ENCODE measurements around the gene SPOP. TPM values are rescaled to one million over a fixed set of nuclear protein-coding genes. Genes with fewer than 3 reads are reported as not detected.
"Not testable (repeated sequence)": the region's sequence is repeated elsewhere in the genome, so short reads cannot be mapped to it uniquely, and the experiment has no call there.

The SPOP gene
- total RNA-seq, 2 donors from 2014 or later, result 62.3 to 66.8 TPM

DNA sequence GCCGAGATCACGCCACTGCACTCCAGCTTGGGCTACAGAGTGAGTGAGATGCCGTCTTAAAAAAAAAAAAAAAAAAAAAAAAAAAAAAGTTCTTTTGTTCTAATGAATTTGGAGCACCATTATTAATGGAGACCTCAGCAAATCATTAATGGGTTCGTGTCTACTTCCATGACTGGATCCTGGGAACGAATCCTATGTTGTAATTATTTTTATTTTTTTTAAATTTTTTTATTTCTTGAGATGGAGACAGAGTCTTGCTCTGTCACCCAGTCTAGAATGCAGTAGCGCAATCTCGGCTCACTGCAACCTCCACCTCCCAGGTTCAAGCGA, 30.7 kb downstream of the SPOP start:
- Mint-ChIP-seq H3K9me3 (no peaks in the 10 kb centered on the region), H3K4me1 (peaks cover 22% of the 10 kb centered on the region), H3K27me3 (no peaks in the 10 kb centered on the region), H3K27ac (peak overlapping the region; percentile 78), H3K36me3 (ENCODE audit: low read depth) (peaks cover 21% of the 10 kb centered on the region), H3K4me3 (peak overlapping the region; percentile 66)
- ATAC-seq (replicated peaks), result peak; percentile 53

DNA sequence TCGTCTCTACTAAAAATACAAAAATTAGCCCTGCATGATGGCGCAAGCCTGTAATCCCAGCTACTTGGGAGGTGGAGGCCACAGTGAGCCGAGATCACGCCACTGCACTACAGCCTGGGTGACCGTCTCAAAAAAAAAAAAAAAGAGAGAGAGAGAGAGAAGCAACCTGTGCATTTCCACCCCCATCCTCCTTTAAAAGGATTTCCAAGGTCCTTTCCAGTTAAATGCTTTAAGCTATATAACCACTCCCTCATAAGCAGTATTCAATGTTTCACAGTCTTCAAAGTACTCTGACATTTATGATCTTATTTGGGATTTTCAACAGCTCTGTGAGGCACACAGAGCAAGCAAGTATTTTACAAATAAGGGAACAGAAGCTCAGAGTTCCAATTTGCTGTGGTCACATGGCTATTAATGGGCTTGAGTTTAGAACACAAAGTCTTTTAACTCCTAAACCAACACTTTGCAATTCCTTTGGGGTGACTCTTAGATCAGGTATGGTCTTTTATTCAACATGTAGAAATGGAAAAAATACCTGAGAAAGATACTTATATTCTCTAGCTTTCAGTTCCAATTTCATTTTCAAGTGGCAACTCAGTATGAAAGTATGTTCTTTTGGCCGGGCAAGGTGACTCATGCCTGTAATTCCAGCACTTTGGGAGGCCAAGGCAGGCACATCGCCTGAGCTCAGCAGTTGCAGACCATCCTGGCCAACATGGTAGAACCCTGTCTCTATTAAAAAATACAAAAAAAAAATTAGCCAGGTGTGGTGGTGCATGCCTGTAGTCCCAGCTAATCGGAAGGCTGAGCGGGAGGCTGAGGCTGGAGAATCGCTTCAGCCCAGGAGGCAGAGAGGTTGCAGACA, 31.3 kb downstream of the SPOP start:
- H3K9me3 Mint-ChIP-seq, result no peaks in the 10 kb centered on the region
- H3K27ac Mint-ChIP-seq, result peak overlapping the region; percentile 78
- peaks cover 22% of the 10 kb centered on the region for H3K4me1 Mint-ChIP-seq
- H3K4me3 Mint-ChIP-seq, result peak overlapping the region; percentile 66
- H3K27me3 Mint-ChIP-seq, result no peaks in the 10 kb centered on the region
- peaks cover 21% of the 10 kb centered on the region for H3K36me3 Mint-ChIP-seq (ENCODE audit: low read depth)
- ATAC-seq (replicated peaks), result peak; percentile 98

DNA sequence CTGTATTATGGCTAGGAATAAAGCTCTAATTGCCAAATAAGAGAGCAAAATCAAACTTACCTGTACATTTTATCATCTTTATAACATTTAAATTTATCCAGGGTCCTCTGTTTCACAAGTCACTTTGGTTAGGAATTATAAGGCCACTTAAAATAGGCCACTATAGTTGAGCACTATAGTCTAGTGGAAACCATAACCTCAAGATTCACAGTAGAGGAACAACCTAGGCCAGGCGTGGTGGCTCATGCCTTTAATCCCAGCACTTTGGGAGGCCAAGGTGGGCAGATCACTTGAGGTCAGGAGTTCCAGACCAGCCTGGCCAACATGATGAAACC, 31.9 kb downstream of the SPOP start:
- H3K9me3 Mint-ChIP-seq; H3K27me3 Mint-ChIP-seq; ATAC-seq (replicated peaks): not testable (repeated sequence)
- Mint-ChIP-seq H3K4me1 (peaks cover 27% of the 10 kb centered on the region), H3K36me3 (ENCODE audit: low read depth) (peaks cover 26% of the 10 kb centered on the region), H3K27ac (peak overlapping the region; percentile 78), H3K4me3 (peak overlapping the region; percentile 66)

DNA sequence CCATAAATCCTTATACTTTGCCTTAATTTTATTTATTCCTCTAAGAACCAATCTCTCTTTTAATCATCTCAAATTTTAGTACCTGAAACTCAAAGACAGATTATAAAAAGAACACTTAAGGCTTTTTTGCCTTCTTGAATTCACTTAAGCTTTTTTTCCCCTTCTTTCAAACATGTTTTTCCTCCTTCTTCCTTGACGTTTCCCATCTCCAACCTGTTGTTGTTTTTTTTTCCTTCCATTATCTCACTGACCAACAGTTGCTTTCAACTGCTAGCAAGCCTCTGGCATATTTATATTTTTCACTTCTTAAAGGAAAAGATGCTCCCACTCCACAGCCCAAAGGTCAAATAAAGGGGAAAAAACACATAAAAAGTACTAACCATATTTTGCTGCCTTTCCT, 32.2 kb downstream of the SPOP start:
- H3K36me3 Mint-ChIP-seq (ENCODE audit: low read depth), result peaks cover 30% of the 10 kb centered on the region
- peaks cover 30% of the 10 kb centered on the region for H3K4me1 Mint-ChIP-seq
- H3K4me3 Mint-ChIP-seq, result peak overlapping the region; percentile 66
- H3K27me3 Mint-ChIP-seq, result no peaks in the 10 kb centered on the region
- no peak for ATAC-seq (replicated peaks)
- H3K9me3 Mint-ChIP-seq, result no peaks in the 10 kb centered on the region
- peak overlapping the region; percentile 78 for H3K27ac Mint-ChIP-seq

DNA sequence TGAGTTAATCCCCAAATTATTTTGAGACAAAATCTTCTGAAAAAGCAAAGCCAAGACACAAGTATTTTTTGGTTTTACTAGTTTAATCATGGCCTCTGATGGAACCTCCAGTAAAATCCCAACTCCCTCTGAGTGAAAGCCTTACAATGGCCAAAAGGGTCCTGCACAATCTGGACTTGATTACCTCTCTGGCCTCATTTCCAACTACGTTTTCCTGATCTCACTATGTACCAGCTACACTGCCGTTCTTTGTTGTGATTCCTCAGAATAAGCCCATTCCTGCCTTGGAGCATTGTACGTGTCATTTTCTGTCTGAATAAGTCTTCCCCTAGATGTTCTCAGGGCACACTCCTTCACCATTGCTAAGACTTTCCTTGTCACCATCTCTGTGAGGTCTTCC, 37.3 kb downstream of the SPOP start:
- H3K4me1 Mint-ChIP-seq, result peaks cover 11% of the 10 kb centered on the region
- no peaks in the 10 kb centered on the region for H3K27me3 Mint-ChIP-seq
- no peak for ATAC-seq (replicated peaks)
- H3K9me3 Mint-ChIP-seq, result no peaks in the 10 kb centered on the region
- no peak overlapping the region for H3K4me3 Mint-ChIP-seq
- H3K27ac Mint-ChIP-seq, result no peak overlapping the region
- H3K36me3 Mint-ChIP-seq (ENCODE audit: low read depth), result peaks cover 53% of the 10 kb centered on the region

DNA sequence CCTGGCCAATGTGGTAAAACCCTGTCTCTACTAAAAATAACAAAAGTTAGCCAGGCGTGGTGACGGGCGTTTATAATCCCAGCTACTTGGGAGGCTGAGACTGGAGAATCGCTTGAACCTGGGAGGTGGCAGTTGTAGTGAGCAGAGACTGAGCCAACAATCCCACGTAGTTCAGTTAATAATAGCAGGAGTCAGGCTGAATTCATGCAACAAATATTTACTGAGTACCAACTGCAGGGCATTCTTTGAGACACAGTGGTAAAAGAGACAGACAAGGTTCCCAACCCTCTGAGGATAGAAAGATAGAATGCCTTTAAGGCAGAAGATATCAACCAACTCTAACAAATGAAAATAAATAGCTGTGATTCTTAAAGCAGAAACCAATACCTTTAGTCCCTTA, 39.1 kb downstream of the SPOP start:
- no peak for ATAC-seq (replicated peaks)
- Mint-ChIP-seq H3K4me3 (no peak overlapping the region), H3K36me3 (ENCODE audit: low read depth) (peaks cover 64% of the 10 kb centered on the region), H3K9me3 (no peaks in the 10 kb centered on the region), H3K4me1 (peaks cover 10% of the 10 kb centered on the region), H3K27me3 (no peaks in the 10 kb centered on the region), H3K27ac (no peak overlapping the region)

DNA sequence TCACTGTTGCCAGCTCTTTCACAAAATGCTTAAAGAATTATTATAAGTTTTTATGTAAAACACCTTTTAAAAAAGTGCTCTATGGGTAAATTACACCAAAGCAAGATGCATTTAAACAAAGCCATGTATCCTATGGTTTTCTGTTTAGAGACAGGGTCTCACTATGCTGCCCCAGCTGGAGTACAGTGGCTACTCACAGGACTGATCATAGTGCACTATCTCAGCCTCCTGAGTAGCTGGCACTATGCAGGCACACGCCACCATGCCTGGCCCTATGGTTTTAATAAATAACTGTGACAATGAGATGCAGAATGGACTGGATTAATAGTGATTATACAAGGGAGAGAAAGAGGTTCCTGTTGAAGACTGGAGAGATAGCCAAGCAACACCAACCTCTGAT, 40.2 kb downstream of the SPOP start:
- Mint-ChIP-seq H3K36me3 (ENCODE audit: low read depth) (peaks cover 69% of the 10 kb centered on the region), H3K9me3 (no peaks in the 10 kb centered on the region), H3K4me1 (peaks cover 10% of the 10 kb centered on the region), H3K27ac (no peak overlapping the region), H3K27me3 (no peaks in the 10 kb centered on the region), H3K4me3 (no peak overlapping the region)
- no peak for ATAC-seq (replicated peaks)

DNA sequence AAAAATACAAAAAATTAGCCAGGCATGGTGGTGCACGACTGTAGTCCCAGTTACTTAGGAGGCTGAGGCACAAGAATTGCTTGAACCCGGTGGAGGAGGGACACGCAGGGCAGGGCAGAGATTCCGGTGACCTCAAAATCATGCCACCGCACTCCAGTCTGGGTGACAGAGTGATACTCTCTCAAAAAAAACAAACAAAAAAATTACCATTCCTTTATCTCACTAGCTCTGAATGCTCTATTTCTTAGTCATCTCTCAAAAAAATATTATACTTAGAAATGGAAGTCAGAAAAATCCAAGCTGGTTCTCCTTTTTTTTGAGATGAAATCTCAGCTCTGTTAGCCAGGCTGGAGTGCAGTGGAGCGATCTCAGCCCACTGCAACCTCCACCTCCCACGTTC, 40.8 kb downstream of the SPOP start:
- no peaks in the 10 kb centered on the region for H3K27me3 Mint-ChIP-seq
- H3K27ac Mint-ChIP-seq, result no peak overlapping the region
- no peak overlapping the region for H3K4me3 Mint-ChIP-seq
- no peaks in the 10 kb centered on the region for H3K9me3 Mint-ChIP-seq
- peaks cover 10% of the 10 kb centered on the region for H3K4me1 Mint-ChIP-seq
- peaks cover 64% of the 10 kb centered on the region for H3K36me3 Mint-ChIP-seq (ENCODE audit: low read depth)
- no peak for ATAC-seq (replicated peaks)

DNA sequence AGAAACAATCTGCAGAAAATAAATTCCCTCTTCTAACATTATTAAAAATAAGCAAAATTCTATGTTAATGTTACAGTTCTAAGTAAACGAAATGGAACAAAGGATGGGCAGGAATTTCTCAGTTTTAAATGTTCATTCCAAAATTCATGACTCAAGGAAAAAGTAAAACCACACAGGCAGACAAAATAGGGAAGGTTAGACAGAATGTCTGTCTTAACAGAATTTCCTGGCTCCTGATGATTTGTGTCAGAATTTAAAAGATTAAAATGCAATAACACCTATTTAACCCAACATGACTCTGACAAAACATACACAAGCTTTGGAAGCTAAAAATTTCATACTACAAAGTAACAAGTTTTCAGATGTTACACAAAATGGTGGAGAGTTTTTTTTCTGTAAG, 42.8 kb downstream of the SPOP start:
- no peak for ATAC-seq (replicated peaks)
- Mint-ChIP-seq H3K27ac (peak overlapping the region; percentile 43), H3K36me3 (ENCODE audit: low read depth) (peaks cover 52% of the 10 kb centered on the region), H3K9me3 (no peaks in the 10 kb centered on the region), H3K4me3 (no peak overlapping the region), H3K27me3 (no peaks in the 10 kb centered on the region), H3K4me1 (peaks cover 11% of the 10 kb centered on the region)

DNA sequence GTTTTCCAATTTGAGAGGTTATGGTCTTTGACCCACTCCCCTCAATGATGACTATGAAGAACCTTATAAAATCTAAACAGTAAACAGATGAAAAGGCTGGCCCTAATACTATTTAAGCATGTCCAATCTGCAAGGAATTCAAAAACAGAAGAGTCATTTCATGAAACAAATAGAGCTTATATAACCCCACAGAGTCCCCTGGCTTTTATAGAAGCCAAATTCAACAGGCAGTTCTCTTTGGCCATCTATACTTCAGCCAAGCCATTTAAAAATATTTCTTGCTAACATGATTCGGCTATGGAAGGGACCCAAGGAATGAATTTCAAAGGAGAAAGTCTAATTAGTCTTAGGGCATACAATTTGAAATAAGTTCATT, 43.4 kb downstream of the SPOP start:
- peak overlapping the region; percentile 43 for H3K27ac Mint-ChIP-seq
- peaks cover 16% of the 10 kb centered on the region for H3K4me1 Mint-ChIP-seq
- H3K4me3 Mint-ChIP-seq, result no peak overlapping the region
- no peaks in the 10 kb centered on the region for H3K27me3 Mint-ChIP-seq
- no peaks in the 10 kb centered on the region for H3K9me3 Mint-ChIP-seq
- no peak for ATAC-seq (replicated peaks)
- H3K36me3 Mint-ChIP-seq (ENCODE audit: low read depth), result peaks cover 52% of the 10 kb centered on the region

DNA sequence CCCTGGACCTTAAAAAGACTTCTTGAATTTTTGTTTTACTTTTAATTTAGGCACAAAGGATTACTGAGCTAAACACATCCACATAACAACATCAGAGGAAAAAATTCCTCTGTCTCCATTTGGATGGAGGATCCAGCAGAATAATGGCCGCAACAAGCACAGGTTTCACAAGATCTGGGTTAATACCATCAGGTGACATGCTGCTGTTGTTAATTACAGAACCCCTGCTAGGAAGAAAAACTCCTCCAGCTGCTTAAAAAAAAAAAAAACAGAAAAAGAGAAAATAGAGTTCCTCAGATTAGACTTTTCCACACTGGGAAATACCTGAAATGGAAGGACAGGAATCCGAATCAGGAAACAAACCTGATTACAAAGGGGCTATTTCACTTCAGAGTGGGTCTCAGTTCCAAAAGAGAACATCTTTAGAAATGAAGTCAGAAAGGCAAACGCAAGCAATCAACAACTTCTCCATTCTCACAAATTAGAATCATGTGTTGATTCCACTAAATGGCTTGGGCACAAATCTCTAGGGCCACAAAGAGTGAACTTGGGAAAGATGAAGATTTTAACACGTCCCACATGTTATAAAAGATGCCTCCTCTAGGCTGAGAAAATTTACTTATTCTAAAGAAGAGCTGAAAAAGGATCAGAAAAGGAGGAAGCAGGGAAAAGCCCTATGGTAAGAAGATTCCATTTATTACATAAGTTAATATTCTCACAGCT, 44.0 kb downstream of the SPOP start:
- Mint-ChIP-seq H3K27ac (peak overlapping the region; percentile 43), H3K27me3 (no peaks in the 10 kb centered on the region), H3K4me1 (peaks cover 17% of the 10 kb centered on the region), H3K36me3 (ENCODE audit: low read depth) (peaks cover 50% of the 10 kb centered on the region), H3K9me3 (no peaks in the 10 kb centered on the region), H3K4me3 (no peak overlapping the region)
- no peak for ATAC-seq (replicated peaks)

DNA sequence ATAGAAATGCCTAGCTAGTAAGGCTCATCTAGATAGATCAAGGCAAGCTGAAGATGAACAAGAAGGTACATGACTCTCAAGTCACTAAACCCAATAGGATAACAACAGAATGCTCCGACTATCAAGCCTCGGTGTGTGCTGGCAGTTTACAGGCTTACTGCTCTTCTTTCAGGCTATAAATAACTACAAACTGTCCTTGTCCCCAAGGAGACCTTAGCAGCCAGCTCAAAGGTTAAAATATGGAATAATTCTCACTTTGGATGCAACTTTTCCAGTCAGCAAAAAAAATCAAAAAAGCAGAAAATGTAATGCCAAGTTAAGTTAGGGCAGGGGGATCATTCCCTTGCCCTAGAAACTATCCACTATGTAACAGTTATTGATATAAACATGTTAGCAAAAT, 44.6 kb downstream of the SPOP start:
- H3K36me3 Mint-ChIP-seq (ENCODE audit: low read depth), result peaks cover 43% of the 10 kb centered on the region
- no peak overlapping the region for H3K27ac Mint-ChIP-seq
- no peak overlapping the region for H3K4me3 Mint-ChIP-seq
- no peak for ATAC-seq (replicated peaks)
- H3K27me3 Mint-ChIP-seq, result no peaks in the 10 kb centered on the region
- H3K9me3 Mint-ChIP-seq, result no peaks in the 10 kb centered on the region
- peaks cover 22% of the 10 kb centered on the region for H3K4me1 Mint-ChIP-seq

DNA sequence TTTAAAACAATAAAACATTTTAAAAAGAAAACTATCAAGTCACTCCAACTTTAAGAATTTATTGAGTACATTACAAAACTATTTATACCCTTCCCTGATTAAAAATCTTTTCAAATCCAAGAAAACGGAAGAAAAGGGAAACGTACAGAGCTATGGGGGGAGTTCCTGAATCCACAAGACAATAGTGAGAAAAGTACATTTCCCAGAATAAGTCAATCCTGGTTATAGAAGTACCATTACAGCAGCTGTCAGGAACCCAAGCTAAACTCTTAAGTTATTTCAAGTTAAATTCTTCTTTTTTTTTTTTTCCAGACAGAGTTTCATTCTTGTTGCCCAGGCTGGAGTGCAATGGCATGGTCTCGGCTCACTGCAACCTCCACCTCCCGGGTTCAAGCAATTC, 45.7 kb downstream of the SPOP start:
- Mint-ChIP-seq H3K27ac (peak overlapping the region; percentile 8), H3K4me3 (no peak overlapping the region), H3K27me3 (no peaks in the 10 kb centered on the region), H3K36me3 (ENCODE audit: low read depth) (peaks cover 42% of the 10 kb centered on the region), H3K4me1 (peaks cover 22% of the 10 kb centered on the region), H3K9me3 (no peaks in the 10 kb centered on the region)
- ATAC-seq (replicated peaks), result no peak

DNA sequence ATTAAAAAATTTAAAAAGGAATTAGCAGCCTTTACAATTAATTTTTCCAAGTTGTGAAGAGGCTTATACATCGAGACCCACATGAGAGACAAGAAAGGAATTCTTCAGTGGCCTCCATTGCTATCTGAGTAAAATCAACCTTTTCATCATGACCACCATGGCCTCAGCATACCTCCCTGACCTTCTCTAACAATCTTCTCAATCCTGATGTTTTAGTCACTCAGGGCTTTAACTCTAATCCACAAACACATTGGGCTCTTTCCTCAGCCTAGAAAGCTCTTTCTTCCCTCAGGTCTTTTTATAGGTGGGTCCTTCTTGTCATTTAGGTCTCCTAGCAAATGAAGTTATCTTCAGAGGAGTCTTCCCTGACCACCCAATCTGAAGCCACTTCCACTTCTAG, 46.4 kb downstream of the SPOP start:
- Mint-ChIP-seq H3K36me3 (ENCODE audit: low read depth) (peaks cover 37% of the 10 kb centered on the region), H3K4me3 (no peak overlapping the region), H3K27ac (no peak overlapping the region), H3K9me3 (no peaks in the 10 kb centered on the region), H3K27me3 (no peaks in the 10 kb centered on the region), H3K4me1 (peaks cover 22% of the 10 kb centered on the region)
- ATAC-seq (replicated peaks), result no peak

DNA sequence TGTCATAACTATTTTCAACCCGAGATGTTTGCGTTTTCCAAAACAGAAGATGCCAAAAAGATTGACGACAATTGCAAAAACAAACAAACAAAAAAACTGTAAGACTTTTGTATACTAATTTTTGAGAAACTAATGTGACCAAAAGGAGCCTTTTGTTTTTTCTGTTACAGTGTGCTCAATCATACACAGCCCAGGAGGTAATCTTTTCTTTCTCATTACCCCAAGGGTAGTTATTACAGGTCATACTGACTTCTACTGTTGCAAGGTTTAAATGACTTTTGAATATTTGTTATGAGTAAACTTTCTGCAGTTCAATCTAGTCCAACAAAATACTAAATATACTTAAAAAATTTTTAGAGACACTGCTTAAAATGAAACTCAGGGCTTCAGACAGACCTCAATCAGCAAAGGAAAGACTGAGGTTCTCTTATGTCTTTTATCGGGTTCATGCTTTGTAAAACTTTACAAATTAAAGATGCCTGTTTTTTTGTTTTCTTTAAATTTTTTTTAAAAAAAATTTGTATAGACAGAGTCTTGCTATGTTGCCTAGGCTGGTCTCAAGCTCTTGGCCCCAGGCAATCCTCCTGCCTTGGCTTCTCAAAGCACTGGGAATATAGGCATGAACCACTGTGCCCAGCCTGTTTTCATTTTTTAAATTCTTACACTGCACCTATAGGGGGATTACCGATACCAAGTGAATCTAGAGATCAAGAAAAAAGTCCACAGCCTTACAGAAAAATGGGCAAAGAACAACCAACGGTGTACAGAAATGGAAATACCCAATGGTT, 47.6 kb downstream of the SPOP start:
- Mint-ChIP-seq H3K9me3 (no peaks in the 10 kb centered on the region), H3K4me3 (no peak overlapping the region), H3K27me3 (no peaks in the 10 kb centered on the region), H3K4me1 (peaks cover 22% of the 10 kb centered on the region), H3K27ac (no peak overlapping the region), H3K36me3 (ENCODE audit: low read depth) (peaks cover 34% of the 10 kb centered on the region)
- ATAC-seq (replicated peaks), result peak; percentile 34

Data from activated T-helper 17 cell treated with anti-CD3 and anti-CD28 coated beads, Interleukin-2, amount 50 U/mL, for 72 hours (primary cell).